ENCODE results near the gene LINS1.

The LINS1 gene

DNA sequence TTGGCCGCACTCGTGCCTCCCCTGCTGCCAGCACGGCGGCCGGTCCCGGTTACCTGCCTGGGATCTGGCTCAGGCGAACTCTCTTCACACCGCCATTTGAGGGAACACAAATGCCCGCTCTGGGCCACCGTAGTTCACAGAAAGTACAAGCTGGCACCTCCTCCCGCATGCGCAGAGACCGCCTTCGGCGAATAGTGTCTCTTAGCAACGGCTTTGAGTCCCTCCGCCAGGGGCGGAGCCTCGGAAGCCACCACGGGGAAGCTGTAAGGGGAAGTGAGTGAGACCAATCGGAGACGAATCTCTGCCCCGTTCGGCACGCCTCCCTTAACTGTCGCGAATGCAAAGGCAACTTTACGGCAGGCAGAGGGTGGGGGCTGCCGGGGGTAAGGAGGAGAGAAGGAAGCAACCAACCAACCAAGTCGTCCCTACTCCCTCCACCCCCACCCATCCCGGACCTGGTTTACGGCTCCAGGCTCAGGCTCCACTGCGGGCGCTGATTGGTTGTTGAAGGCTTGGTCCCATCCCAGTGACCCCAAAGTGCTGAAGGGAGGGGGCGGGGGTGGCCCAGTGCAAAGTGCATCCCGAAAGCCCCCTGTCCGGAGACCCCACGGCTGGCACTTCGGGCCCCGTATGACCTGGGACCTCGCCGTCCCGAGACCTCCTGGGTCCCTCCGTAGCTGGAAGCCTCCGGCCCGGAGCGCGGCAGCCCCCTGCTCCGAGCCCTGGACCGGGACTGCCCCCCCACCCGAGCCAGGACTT is at the start of gene LINS1, which contains the start of gene ASB7:
TSS of gene LINS1 (minus strand) at position 121 of the 759 bp plus-strand sequence. CDS start 21,342 bp downstream, outside the sequence.
TSS of gene ASB7 (plus strand) at position 526 of the 759 bp plus-strand sequence. CDS start 9,628 bp downstream, outside the sequence.
- DNase-seq, result peak; percentile 100

GRCh38 chr15:100651253-100651652 is 49.3 kb upstream of the LINS1 start:
- DNase-seq, result no peak

DNA sequence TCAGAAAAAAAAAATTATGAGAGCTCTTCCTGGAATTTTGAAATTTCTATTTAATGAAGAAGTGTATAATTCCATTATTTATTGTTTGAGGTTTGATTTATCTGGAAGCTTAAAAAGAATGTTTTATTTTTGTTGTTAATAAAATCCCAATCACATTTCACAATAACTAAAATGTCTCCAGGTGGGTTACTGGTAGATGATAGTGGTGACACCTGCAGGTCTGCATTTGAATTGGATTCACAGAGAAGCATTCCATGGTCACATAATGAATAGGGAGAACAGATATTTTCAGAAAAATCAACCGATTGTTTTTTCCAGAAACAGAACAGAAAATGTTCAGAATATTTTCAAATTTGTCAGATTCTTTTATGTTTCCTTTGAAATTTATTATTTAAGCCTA is 48.7 kb upstream of the LINS1 start:
- no peak for DNase-seq

- DNase-seq, result no peak
These were observed 47.0 kb upstream of the LINS1 start for GRCh38 chr15:100648951-100649350.

GRCh38 chr15:100645671-100646070 is 43.7 kb upstream of the LINS1 start:
- DNase-seq, result no peak

DNA sequence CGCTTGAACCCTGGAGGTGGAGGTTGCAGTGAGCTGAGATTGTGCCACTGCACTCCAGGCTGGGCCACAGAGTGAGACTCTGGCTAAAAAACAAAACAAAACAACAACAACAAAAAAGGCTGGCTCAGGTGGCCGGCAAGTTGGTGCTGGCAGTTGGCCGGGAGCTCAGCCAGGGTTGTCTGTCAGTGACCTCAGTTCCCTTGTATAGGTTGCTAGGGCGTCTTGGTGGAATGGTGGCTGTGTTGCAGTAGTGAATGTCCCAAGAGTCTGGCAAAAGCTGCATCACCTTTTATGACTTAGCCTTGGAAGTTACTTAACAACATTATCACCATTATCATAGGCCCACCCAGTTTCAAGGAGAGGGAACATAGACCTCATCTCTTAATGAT is 41.0 kb upstream of the LINS1 start:
- no peak for DNase-seq

DNA sequence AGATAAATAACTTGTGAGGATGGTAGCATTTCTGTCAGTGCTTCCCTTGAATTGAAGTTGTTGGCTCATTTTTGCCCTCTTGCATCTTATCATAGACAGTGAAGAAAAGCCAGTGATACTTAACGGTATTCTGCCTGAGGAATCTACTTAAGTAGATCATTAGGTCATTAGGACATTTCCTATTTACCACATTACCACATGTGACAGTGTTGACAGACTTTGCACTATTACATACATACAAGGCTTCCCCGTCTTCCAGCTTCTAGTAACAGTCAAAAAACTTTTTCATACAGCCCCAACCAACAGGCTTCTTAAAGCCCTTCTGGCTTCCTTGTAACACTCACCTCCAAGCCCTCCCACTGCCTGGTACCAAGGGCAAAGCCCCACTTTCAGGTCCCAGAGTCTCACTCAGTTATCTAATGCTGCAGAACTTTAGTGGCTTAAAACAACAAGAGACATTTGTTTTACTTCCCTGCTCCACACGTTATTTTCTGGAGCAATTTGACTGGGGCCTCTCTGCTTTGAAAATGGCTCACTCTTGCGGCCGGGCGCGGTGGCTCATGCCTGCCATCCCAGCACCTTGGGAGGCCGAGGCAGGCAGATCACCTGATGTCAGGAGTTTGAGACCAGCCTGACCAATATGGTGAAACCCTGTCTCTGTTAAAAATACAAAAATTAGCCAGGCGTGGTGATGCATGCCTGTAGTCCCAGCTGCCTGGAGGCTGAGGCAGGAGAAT is 40.4 kb upstream of the LINS1 start:
- DNase-seq, result no peak

GRCh38 chr15:100638177-100638730 is 36.3 kb upstream of the LINS1 start:
- no peak for DNase-seq

DNA sequence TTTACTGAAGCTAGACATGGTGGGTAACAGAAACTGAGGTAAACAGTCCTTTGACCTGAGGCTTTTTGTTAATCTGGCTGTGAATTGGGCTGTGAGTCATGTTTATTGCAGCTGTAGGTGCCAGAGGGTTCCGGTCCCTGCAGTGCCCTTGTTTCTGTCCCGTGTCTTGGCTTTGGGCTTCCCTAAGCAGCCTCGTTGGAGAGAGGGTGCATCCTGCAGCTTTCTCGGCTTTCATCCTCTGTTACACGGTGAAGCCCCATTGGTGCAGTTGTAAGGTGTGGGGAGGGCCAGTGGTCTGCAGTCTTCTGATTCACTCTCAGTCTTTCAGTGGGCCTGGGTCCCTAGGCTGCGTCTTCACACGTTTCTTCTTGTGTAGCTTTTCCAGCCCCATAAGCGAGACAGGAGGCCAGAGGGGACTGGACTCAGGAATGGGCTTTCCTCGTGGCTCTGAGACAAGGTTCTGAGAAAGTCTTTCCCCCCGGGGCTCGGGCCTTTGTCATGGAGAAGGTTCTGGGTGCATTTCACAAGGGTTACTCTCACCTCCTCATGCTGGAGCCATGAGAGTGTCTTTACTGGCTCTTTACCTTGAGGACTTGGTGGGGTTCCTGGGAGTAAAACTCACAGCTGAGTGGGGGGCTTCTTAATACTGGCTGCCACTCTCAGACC is 33.6 kb upstream of the LINS1 start:
- DNase-seq, result no peak

GRCh38 chr15:100633763-100634075 is 31.7 kb upstream of the LINS1 start:
- DNase-seq, result no peak

- DNase-seq, result no peak
These were observed 29.8 kb upstream of the LINS1 start for GRCh38 chr15:100631831-100632230.

GRCh38 chr15:100628746-100629145 is 26.8 kb upstream of the LINS1 start:
- no peak for DNase-seq

- DNase-seq, result peak; percentile 74
These were observed 25.9 kb upstream of the LINS1 start for GRCh38 chr15:100627789-100628395.

DNA sequence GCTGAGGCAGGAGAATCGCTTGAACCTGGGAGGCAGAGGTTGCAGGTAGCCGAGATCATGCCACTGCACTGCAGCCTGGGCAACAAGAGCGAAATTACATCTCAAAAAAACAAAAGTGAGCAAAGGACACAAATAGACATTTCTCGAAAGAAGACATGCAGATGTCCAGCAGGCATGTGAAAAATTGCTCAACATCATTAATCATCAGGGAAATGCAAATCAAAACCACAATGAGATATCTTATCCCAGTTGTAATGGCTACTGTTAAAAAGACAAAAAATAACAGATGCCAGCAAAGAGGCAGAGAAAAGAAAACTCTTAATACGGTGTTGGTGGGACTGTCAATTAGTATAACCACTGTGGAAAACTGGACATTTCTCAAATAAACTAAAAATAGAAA is 21.3 kb upstream of the LINS1 start:
- DNase-seq, result no peak

- DNase-seq, result no peak
These were observed 14.7 kb upstream of the LINS1 start for GRCh38 chr15:100616700-100617099.

GRCh38 chr15:100615801-100616200 is 13.8 kb upstream of the LINS1 start:
- no peak for DNase-seq

DNA sequence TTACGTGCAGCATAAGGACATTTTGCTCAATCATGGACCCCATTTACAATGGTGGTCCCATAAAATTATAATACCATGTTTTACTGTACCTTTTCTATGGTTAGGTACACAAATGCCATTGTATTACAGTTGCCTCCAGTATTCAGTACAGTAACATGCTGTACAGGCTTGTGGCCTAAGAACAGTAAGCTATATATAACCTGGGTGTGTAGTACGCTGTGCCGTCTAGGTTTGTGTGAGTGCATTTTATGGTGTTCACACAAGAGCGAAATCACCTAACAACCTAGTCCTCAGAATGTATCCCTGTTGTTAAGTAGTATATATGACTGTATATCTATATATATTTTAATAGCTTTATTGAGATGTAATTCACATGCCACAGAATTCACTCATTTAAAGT is 12.9 kb upstream of the LINS1 start:
- DNase-seq, result no peak

GRCh38 chr15:100614336-100614735 is 12.4 kb upstream of the LINS1 start:
- no peak for DNase-seq

GRCh38 chr15:100613208-100613607 is 11.2 kb upstream of the LINS1 start:
- no peak for DNase-seq

GRCh38 chr15:100612539-100612938 is 10.6 kb upstream of the LINS1 start:
- DNase-seq, result no peak

DNA sequence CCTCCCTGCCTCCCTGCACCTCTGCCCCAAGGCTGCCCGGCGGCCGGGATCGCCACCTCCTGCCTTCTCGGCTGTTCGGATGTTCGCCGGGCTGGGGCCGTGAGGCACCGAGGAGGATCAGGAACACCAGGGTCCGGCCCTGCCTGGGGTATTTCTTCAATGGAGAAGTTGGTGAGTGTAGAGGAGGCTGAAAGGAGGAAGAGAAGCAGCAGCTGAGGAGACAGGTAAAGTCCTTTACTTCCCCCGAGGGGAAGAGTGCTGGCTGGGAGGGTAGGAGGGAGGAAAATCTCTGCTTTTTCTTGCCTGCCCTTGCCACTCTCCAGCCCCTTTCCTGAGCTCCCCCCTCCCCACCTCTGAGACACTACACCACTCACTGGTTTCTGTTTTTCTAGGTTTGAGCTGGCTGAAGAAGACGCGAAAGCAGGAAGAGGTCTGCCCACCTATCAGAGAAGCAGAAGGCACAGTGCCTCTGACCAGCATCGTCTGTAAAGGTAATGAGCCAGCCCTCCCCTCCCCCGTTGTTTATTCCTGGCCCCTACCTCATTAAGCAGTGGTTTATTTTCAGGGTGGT is 924 bp upstream of the LINS1 start:
- peak; percentile 83 for DNase-seq

DNA sequence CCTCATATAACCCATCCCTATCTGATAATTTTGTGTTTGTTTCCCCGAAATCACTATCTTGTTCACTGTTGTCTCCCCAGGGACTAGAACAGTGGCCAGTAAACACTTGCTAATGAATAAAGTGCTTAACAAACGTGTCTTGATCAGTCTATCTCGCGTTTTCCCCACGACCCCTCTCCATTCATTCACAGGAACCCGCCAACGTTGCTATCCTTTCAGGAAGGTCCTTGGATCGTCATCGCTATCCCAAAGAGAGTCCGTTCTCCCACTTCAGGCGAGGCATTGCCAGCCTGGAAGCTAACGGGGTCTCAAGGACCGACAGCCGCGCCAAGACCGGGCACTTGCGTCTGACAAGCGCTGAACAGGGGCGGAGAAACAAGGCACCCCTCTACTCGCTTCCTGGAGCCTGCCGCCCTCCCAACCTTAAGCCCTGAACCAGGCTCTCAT is 344 bp downstream of the LINS1 start:
- no peak for DNase-seq

DNA sequence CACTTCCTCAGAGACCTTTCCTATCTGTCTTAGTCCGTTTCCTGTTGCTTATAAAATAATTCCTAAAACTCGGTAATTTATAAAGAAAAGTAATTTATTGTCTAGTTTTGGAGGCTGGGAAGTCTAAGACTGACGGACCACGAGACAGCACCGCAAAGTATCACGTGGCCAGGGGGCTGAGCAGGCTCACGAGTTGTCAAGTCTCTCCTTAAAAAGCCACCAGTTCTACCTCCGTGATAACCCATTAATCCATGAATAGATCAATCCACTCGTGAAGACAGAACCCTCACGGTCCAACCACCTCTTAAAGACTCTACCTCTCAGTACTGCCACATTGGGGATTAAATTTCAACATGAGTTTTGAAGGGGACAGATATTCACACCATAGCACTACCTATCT is 821 bp downstream of the LINS1 start:
- DNase-seq, result peak; percentile 58
